ENCODE data around the gene USP33. TPM values are rescaled to one million over a fixed set of nuclear protein-coding genes. Genes with fewer than 3 reads are reported as not detected.
A peak's percentile ranks its signal among the peaks of the same experiment; 100 is the strongest.

The USP33 gene
- total RNA-seq (2014; rRNA removed; shearing (Covaris generic)) (44.1 and 47.8 TPM in 2 replicates), total RNA-seq (2022) (66.7 and 67.0 TPM in 2 replicates), Bru-seq, nascent RNA (percentile 85 among the genes with signal in this experiment), BruChase-seq, experiment 1, labeled RNA remaining after a 6-hour chase (percentile 80 among the genes with signal in this experiment), BruChase-seq, experiment 2, labeled RNA remaining after a 2-hour chase (percentile 86 among the genes with signal in this experiment)
- long read RNA-seq, full-length matches to known transcripts = 32 of 123 reads
- long read RNA-seq, partial matches to known transcripts = 42 of 123 reads
- long read RNA-seq, other reads (novel, unspliced or antisense) = 49 of 123 reads

GRCh38 chr1:77759071-77760028 lies at the start of gene USP33:
Gene USP33, minus strand, starts transcription at chr1:77759852. Its CDS starts 18,155 bp downstream, at chr1:77741697.
- no peaks in the 10 kb centered on the region for H3K9me3 ChIP-seq (ENCODE audit: low read length)
- H4K20me1 ChIP-seq (ENCODE audit: insufficient read depth, low read length) = peaks cover 21% of the 10 kb centered on the region; the same call in 1 of the 2 replicates
- H3K4me2 ChIP-seq (ENCODE audit: low read length) = peak within 1 kb of the TSS; percentile 71
- no peaks in the 10 kb centered on the region for H3K36me3 ChIP-seq (ENCODE audit: insufficient read depth, low read length)
- peak within 1 kb of the TSS; percentile 79; the same call in 1 of the 2 replicates for H2AFZ ChIP-seq (ENCODE audit: low read length)
- DNase-seq (ENCODE audit: low spot score) = peak; percentile 93
- intact Hi-C loops (cut with micrococcal nuclease; ENCODE audit: unreplicated experiment) = loop anchor here (2.0 to 10.0 kb wide), 3 partner anchors 77 to 245 kb away; partner anchors contain the start of genes DNAJB4 and ZZZ3
- CTCF ChIA-PET (ENCODE audit: unreplicated experiment) = interaction anchor here (0.6 to 1.1 kb wide), 3 partner anchors 9 to 889 kb away, joined by 3 to 4 read pairs (median 3); no protein-coding TSS in a partner anchor
- POLR2A ChIA-PET = interaction anchor here (1.1 to 2.6 kb wide), 2 partner anchors 11 to 216 kb away, joined by 3 to 13 read pairs; no protein-coding TSS in a partner anchor
- BruUV-seq (replicated peaks) = no TSS peak
- H3K4me1 ChIP-seq (ENCODE audit: insufficient read depth, low read length, poor library complexity, severe bottlenecking) = peaks cover 36% of the 10 kb centered on the region
- H3K27ac ChIP-seq (ENCODE audit: low read depth, low read length, poor library complexity, severe bottlenecking) = peak within 1 kb of the TSS; percentile 61
- TF ChIP-seq EZH2phosphoT487 (IDR thresholded peaks at IDR 0.05; ENCODE audit: borderline replicate concordance, low read depth, low read length) = no peak
- 0 out of 2 replicates have a peak, but pooled peaks have one; percentile 15 for TF ChIP-seq CTCF (conservative IDR thresholded peaks at IDR 0.05; ENCODE audit: low read length)
- peak within 1 kb of the TSS; percentile 83 for H3K4me3 ChIP-seq (ENCODE audit: low read depth, low read length, poor library complexity, severe bottlenecking)
- H3K79me2 ChIP-seq (ENCODE audit: insufficient read depth, low read depth, low read length) = peaks cover 52% of the 10 kb centered on the region
- H3K9me2 ChIP-seq (ENCODE audit: insufficient read depth, low read length) = no peaks in the 10 kb centered on the region

- Histone ChIP-seq H3K4me2 (ENCODE audit: low read length) (no peak overlapping the region), H3K9me2 (ENCODE audit: insufficient read depth, low read length) (no peaks in the 10 kb centered on the region), H3K4me1 (ENCODE audit: insufficient read depth, low read length, poor library complexity, severe bottlenecking) (no peaks in the 10 kb centered on the region), H3K4me3 (ENCODE audit: low read depth, low read length, poor library complexity, severe bottlenecking) (no peak overlapping the region), H2AFZ (ENCODE audit: low read length) (no peak overlapping the region), H3K79me2 (ENCODE audit: insufficient read depth, low read depth, low read length) (no peaks in the 10 kb centered on the region), H3K27ac (ENCODE audit: low read depth, low read length, poor library complexity, severe bottlenecking) (no peak overlapping the region), H4K20me1 (ENCODE audit: insufficient read depth, low read length) (no peaks in the 10 kb centered on the region), H3K9me3 (ENCODE audit: low read length) (no peaks in the 10 kb centered on the region), H3K36me3 (ENCODE audit: insufficient read depth, low read length) (peaks cover 54% of the 10 kb centered on the region)
- CTCF ChIA-PET (ENCODE audit: unreplicated experiment) = no interaction called here
- no TSS peak for BruUV-seq (replicated peaks)
- TF ChIP-seq CTCF (conservative IDR thresholded peaks at IDR 0.05; ENCODE audit: low read length) = no peak
- no peak for TF ChIP-seq EZH2phosphoT487 (IDR thresholded peaks at IDR 0.05; ENCODE audit: borderline replicate concordance, low read depth, low read length)
- no peak for DNase-seq (ENCODE audit: low spot score)
- intact Hi-C loops (cut with micrococcal nuclease; ENCODE audit: unreplicated experiment) = loop anchor here (5.0 kb wide), 1 partner anchor 101 kb away; no protein-coding TSS in a partner anchor
- POLR2A ChIA-PET = interaction anchor here (0.6 to 1.1 kb wide), 3 partner anchors 10 to 60 kb away, joined by 3 read pairs; no protein-coding TSS in a partner anchor
Measured at GRCh38 chr1:77803371-77803770, 43.7 kb upstream of the USP33 start.

Data from OCI-LY7 (cell line).